Loucy (cell line): ENCODE measurements around the gene TRPV6.

ENCODE experiments used
- EZH2phosphoT487 ChIP-seq: fragments of 200-600 bp; IDR thresholded peaks from 2 replicates; pipeline ENCODE4 v1.6.1; 2018; ENCODE audit warnings: antibody characterized with exemption, mild to moderate bottlenecking, moderate library complexity, borderline replicate concordance
- TF ChIP-seq, protein P1 (sequence below): fragments of 200-600 bp; sonication (generic); conservative IDR thresholded peaks from 2 replicates; pipeline ENCODE4 v1.5.1; 2014; ENCODE audit warnings: mild to moderate bottlenecking, antibody characterized with exemption, low read length

GRCh38 chr7:142904128-142904527, 18.6 kb upstream of the TRPV6 start:
- TF ChIP-seq, protein P1, sequence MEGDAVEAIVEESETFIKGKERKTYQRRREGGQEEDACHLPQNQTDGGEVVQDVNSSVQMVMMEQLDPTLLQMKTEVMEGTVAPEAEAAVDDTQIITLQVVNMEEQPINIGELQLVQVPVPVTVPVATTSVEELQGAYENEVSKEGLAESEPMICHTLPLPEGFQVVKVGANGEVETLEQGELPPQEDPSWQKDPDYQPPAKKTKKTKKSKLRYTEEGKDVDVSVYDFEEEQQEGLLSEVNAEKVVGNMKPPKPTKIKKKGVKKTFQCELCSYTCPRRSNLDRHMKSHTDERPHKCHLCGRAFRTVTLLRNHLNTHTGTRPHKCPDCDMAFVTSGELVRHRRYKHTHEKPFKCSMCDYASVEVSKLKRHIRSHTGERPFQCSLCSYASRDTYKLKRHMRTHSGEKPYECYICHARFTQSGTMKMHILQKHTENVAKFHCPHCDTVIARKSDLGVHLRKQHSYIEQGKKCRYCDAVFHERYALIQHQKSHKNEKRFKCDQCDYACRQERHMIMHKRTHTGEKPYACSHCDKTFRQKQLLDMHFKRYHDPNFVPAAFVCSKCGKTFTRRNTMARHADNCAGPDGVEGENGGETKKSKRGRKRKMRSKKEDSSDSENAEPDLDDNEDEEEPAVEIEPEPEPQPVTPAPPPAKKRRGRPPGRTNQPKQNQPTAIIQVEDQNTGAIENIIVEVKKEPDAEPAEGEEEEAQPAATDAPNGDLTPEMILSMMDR: no peak
- no peak for TF ChIP-seq EZH2phosphoT487
